H9 (cell line): ENCODE results near the gene FADS3. TPM values are rescaled to one million over a fixed set of nuclear protein-coding genes. Genes with fewer than 3 reads are reported as not detected.

Experiments used
- DNase-seq: peaks from one replicate; pipeline ENCODE4 v3.0.0-alpha.2; 2017
- H2AFZ ChIP-seq: one replicate; pipeline ENCODE4 v1.6.1; 2013; ENCODE audit warnings: mild to moderate bottlenecking, low read length, control low read depth, moderate library complexity
- H2AK5ac ChIP-seq: 2 replicates; pipeline ENCODE4 v1.6.1; 2013; ENCODE audit warnings: low read length, control low read depth, mixed read lengths; ENCODE audit not compliant: insufficient read length
- H2BK120ac ChIP-seq: one replicate; pipeline ENCODE4 v1.6.1; 2013; ENCODE audit warnings: low read depth, mild to moderate bottlenecking, low read length, control low read depth, inconsistent platforms; ENCODE audit not compliant: poor library complexity, severe bottlenecking
- H2BK12ac ChIP-seq: 2 replicates; pipeline ENCODE4 v1.6.1; 2013; ENCODE audit warnings: low read length, control low read depth, mixed read lengths, low read depth; ENCODE audit not compliant: insufficient read length
- H2BK15ac ChIP-seq: 2 replicates; pipeline ENCODE4 v1.6.1; 2013; ENCODE audit warnings: low read depth, low read length, control low read depth
- H2BK20ac ChIP-seq: one replicate; pipeline ENCODE4 v1.6.1; 2013; ENCODE audit warnings: low read depth, mild to moderate bottlenecking, low read length, control low read depth, inconsistent platforms; ENCODE audit not compliant: poor library complexity, severe bottlenecking
- H2BK5ac ChIP-seq: 2 replicates; pipeline ENCODE4 v1.6.1; 2013; ENCODE audit warnings: low read length, control low read depth, mixed read lengths; ENCODE audit not compliant: insufficient read length
- H3K14ac ChIP-seq: 2 replicates; pipeline ENCODE4 v1.6.1; 2013; ENCODE audit warnings: low read length, control low read depth; ENCODE audit not compliant: insufficient read depth
- H3K18ac ChIP-seq: 2 replicates; pipeline ENCODE4 v1.6.1; 2013; ENCODE audit warnings: low read depth, mild to moderate bottlenecking, mixed read lengths, low read length, control low read depth; ENCODE audit not compliant: insufficient read length
- H3K23ac ChIP-seq: 2 replicates; pipeline ENCODE4 v1.6.1; 2013; ENCODE audit warnings: low read length, control low read depth, mixed read lengths, low read depth; ENCODE audit not compliant: insufficient read length
- H3K23me2 ChIP-seq: 2 replicates; pipeline ENCODE4 v1.6.1; 2013; ENCODE audit warnings: low read depth, mild to moderate bottlenecking, mixed read lengths, low read length, control low read depth; ENCODE audit not compliant: insufficient read length, poor library complexity, severe bottlenecking
- H3K27ac ChIP-seq: 2 replicates; pipeline ENCODE4 v1.5.1; 2013; ENCODE audit warnings: low read length, control low read depth, mixed read lengths, low read depth; ENCODE audit not compliant: insufficient read length
- H3K27me3 ChIP-seq: 2 replicates; pipeline ENCODE4 v1.6.1; 2013; ENCODE audit warnings: low read length, control low read depth, inconsistent platforms; ENCODE audit not compliant: insufficient read depth
- H3K4ac ChIP-seq: 2 replicates; pipeline ENCODE4 v1.6.1; 2013; ENCODE audit warnings: low read depth, mild to moderate bottlenecking, control low read depth, inconsistent platforms, low read length, moderate library complexity
- H3K4me1 ChIP-seq: 2 replicates; pipeline ENCODE4 v1.6.1; 2013; ENCODE audit warnings: low read length, control low read depth, inconsistent platforms; ENCODE audit not compliant: insufficient read depth
- H3K4me2 ChIP-seq: 2 replicates; pipeline ENCODE4 v1.6.1; 2013; ENCODE audit warnings: low read length, control low read depth, mixed read lengths; ENCODE audit not compliant: insufficient read length, insufficient read depth
- H3K56ac ChIP-seq: 2 replicates; pipeline ENCODE4 v1.6.1; 2013; ENCODE audit warnings: low read depth, mild to moderate bottlenecking, mixed read lengths, low read length, control low read depth; ENCODE audit not compliant: insufficient read length
- H3K79me1 ChIP-seq: 2 replicates; pipeline ENCODE4 v1.6.1; 2013; ENCODE audit warnings: low read depth, mild to moderate bottlenecking, moderate library complexity, low read length, control low read depth, inconsistent platforms; ENCODE audit not compliant: insufficient read depth, poor library complexity, severe bottlenecking
- H3K79me2 ChIP-seq: 2 replicates; pipeline ENCODE4 v1.6.1; 2013; ENCODE audit warnings: low read length, control low read depth, inconsistent platforms; ENCODE audit not compliant: insufficient read depth
- H3K9ac ChIP-seq: 2 replicates; pipeline ENCODE4 v1.6.1; 2013; ENCODE audit warnings: low read length, control low read depth, mixed read lengths; ENCODE audit not compliant: insufficient read length; ENCODE audit errors: extremely low read depth
- H3K9me3 ChIP-seq: one replicate; pipeline ENCODE4 v1.6.1; 2013; ENCODE audit warnings: low read depth, low read length, inconsistent platforms; ENCODE audit not compliant: control insufficient read depth
- H3T11ph ChIP-seq: one replicate; pipeline ENCODE4 v1.6.1; 2013; ENCODE audit warnings: mild to moderate bottlenecking, low read length, control low read depth, inconsistent platforms
- H4K20me1 ChIP-seq: one replicate; pipeline ENCODE4 v1.6.1; 2013; ENCODE audit not compliant: control insufficient read depth, insufficient read length, insufficient read depth
- H4K5ac ChIP-seq: 2 replicates; pipeline ENCODE4 v1.6.1; 2013; ENCODE audit warnings: low read depth, mild to moderate bottlenecking, mixed read lengths, low read length, control low read depth; ENCODE audit not compliant: insufficient read length
- H4K8ac ChIP-seq: replicated peaks from 2 replicates; pipeline ENCODE4 v1.6.1; 2013; ENCODE audit warnings: low read length, control low read depth, mixed read lengths, low read depth; ENCODE audit not compliant: insufficient read length
- H4K91ac ChIP-seq: 2 replicates; pipeline ENCODE4 v1.6.1; 2013; ENCODE audit warnings: low read depth, mild to moderate bottlenecking, moderate library complexity, mixed read lengths, low read length, control low read depth; ENCODE audit not compliant: insufficient read length
- H3K27ac Mint-ChIP-seq, 3 experiments: 2 replicates in 2 of 3; 3 replicates in 1 of 3; pipeline ENCODE4 v1.8.0; 2020 to 2021; ENCODE audit warnings: mixed read lengths in 3 of 3, mild to moderate bottlenecking in 1 of 3, moderate library complexity in 1 of 3
- H3K27me3 Mint-ChIP-seq: 2 replicates; pipeline ENCODE4 v1.8.0; 2021; ENCODE audit warnings: low read depth, mild to moderate bottlenecking, moderate library complexity, mixed read lengths
- H3K36me3 Mint-ChIP-seq, 3 experiments: 2 replicates in 2 of 3; 3 replicates in 1 of 3; pipeline ENCODE4 v1.8.0; 2020 to 2021; ENCODE audit warnings: low read depth in 3 of 3, mixed read lengths in 3 of 3; ENCODE audit not compliant: insufficient read depth in 1 of 3
- H3K4me1 Mint-ChIP-seq, 2 experiments: 2 replicates each; pipeline ENCODE4 v1.8.0; 2020; ENCODE audit warnings: mixed read lengths in 2 of 2
- H3K4me3 Mint-ChIP-seq, 2 experiments: 2 replicates in 1 of 2; 3 replicates in 1 of 2; pipeline ENCODE4 v1.8.0; 2020 to 2021; ENCODE audit warnings: mild to moderate bottlenecking in 2 of 2, mixed read lengths in 2 of 2, moderate library complexity in 1 of 2
- H3K9me3 Mint-ChIP-seq, 2 experiments: 2 replicates in 1 of 2; 3 replicates in 1 of 2; pipeline ENCODE4 v1.8.0; 2020; ENCODE audit warnings: mild to moderate bottlenecking in 2 of 2, mixed read lengths in 2 of 2, moderate library complexity in 1 of 2
- WGBS: extraction: QIAGEN DNeasy Blood & Tissue Kit; methylation state at CpG from one replicate; pipeline ENCODE4 v1.1.7; 2013; ENCODE audit warnings: missing lambda C conversion rate, low lambda C conversion rate, mixed read lengths; ENCODE audit not compliant: insufficient read length; ENCODE audit errors: extremely low coverage; 5-methylcytosine and 5-hydroxymethylcytosine counted together
- total RNA-seq: library from RNA; stranded (reverse); gene quantifications from 2 replicates; pipeline ENCODE4 v1.2.1, GENCODE V29; 2021
- TF ChIP-seq, protein P1 (sequence below): fragments of 200-600 bp; sonication (generic); conservative IDR thresholded peaks from 3 replicates; pipeline ENCODE4 v1.8.0; 2021; ENCODE audit warnings: antibody characterized with exemption, mild to moderate bottlenecking

The FADS3 gene
- total RNA-seq, 1 experiment from 2014 or later: 34.9 TPM

- H3T11ph ChIP-seq: no peak overlapping the region
- peaks cover 4% of the 10 kb centered on the region for H3K79me1 ChIP-seq
- no peaks in the 10 kb centered on the region for H3K9me3 ChIP-seq
- no peak overlapping the region for H4K91ac ChIP-seq
- Mint-ChIP-seq H3K36me3 (peaks cover 44 to 71% (median 67%) of the 10 kb centered on the region in 3 experiments), H3K4me3 (no peak overlapping the region; a peak in 1 of 5 replicates), H3K9me3 (no peaks in the 10 kb centered on the region), H3K4me1 (peaks cover 41% of the 10 kb centered on the region in 2 experiments), H3K27ac (peak overlapping the region in 2 of 3 experiments; percentile 26 to 90; a peak in 3 of 7 replicates), H3K27me3 (no peaks in the 10 kb centered on the region)
- H2BK20ac ChIP-seq: no peak overlapping the region
- H4K20me1 ChIP-seq: peaks cover 3% of the 10 kb centered on the region
- H3K4ac ChIP-seq: no peak overlapping the region
- H4K5ac ChIP-seq: no peak overlapping the region
- no peak overlapping the region for H2AFZ ChIP-seq
- no peaks in the 10 kb centered on the region for H3K27me3 ChIP-seq
- no peak overlapping the region for H3K23ac ChIP-seq
- H3K9ac ChIP-seq: no peak overlapping the region
- DNase-seq: no peak
- H2BK15ac ChIP-seq: no peak overlapping the region
- no peak overlapping the region for H3K56ac ChIP-seq
- H4K8ac ChIP-seq: no peak overlapping the region
- H3K23me2 ChIP-seq: no peaks in the 10 kb centered on the region
- peaks cover 9% of the 10 kb centered on the region; the same call in 1 of the 2 replicates for H3K4me1 ChIP-seq
- no peak overlapping the region for H2AK5ac ChIP-seq
- H3K4me2 ChIP-seq: no peak overlapping the region
- no peak overlapping the region for H3K18ac ChIP-seq
- no peak overlapping the region for H3K27ac ChIP-seq
- H3K14ac ChIP-seq: no peak overlapping the region
- TF ChIP-seq, protein P1, sequence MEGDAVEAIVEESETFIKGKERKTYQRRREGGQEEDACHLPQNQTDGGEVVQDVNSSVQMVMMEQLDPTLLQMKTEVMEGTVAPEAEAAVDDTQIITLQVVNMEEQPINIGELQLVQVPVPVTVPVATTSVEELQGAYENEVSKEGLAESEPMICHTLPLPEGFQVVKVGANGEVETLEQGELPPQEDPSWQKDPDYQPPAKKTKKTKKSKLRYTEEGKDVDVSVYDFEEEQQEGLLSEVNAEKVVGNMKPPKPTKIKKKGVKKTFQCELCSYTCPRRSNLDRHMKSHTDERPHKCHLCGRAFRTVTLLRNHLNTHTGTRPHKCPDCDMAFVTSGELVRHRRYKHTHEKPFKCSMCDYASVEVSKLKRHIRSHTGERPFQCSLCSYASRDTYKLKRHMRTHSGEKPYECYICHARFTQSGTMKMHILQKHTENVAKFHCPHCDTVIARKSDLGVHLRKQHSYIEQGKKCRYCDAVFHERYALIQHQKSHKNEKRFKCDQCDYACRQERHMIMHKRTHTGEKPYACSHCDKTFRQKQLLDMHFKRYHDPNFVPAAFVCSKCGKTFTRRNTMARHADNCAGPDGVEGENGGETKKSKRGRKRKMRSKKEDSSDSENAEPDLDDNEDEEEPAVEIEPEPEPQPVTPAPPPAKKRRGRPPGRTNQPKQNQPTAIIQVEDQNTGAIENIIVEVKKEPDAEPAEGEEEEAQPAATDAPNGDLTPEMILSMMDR: no peak
- H2BK120ac ChIP-seq: no peak overlapping the region
- peaks cover 14% of the 10 kb centered on the region; the same call in 1 of the 2 replicates for H3K79me2 ChIP-seq
- no peak overlapping the region for H2BK5ac ChIP-seq
- H2BK12ac ChIP-seq: no peak overlapping the region
- WGBS: no CpG with 5 or more reads among the region's 8 CpGs
Observed at GRCh38 chr11:61836193-61836592, 55.2 kb downstream of the FADS3 start.
